Cardiac fibroblast (primary cell): ENCODE measurements around the gene MIS18A.
"Not testable (repeated sequence)": the region's sequence is repeated elsewhere in the genome, so short reads cannot be mapped to it uniquely, and the experiment has no call there.

Experiments used
- DNase-seq, 2 donors: peaks; one replicate each; pipeline versions ENCODE4 v3.0.0 to v3.0.0-alpha.2; 2010; ENCODE audit warnings: low read depth in 2 of 2
- H3K4me3 ChIP-seq, 2 donors: replicated peaks in 1 of 2; 1 replicate in 1 of 2; 2 replicates in 1 of 2; pipeline ENCODE4 v1.5.1; 2011; ENCODE audit warnings: low read depth in 2 of 2, low read length in 2 of 2, mild to moderate bottlenecking in 2 of 2, moderate library complexity in 1 of 2
- CTCF ChIP-seq: IDR thresholded peaks from one replicate; pipeline ENCODE4 v1.5.1; 2011; ENCODE audit warnings: low read depth, mild to moderate bottlenecking, low read length, inconsistent platforms

MIS18A gene

GRCh38 chr21:32281531-32281930, 2.7 kb upstream of the MIS18A start:
- no peak overlapping the region for H3K4me3 ChIP-seq
- DNase-seq = no peak
- no peak for TF ChIP-seq CTCF

DNA sequence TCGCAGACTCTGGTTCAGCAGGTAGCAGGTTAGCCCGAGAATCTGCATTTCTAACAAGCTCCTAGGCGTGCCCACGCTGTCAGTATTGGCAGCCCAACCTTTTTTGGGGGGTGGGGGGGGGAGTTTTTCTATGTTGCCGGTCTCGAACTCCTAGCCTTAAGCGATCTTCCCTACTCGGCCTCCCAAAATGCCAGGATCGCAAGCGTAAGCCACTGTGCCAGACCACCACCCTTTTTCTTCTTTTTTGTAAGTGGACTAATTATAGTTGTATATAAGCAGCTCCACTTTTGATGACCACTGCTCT, 480 bp upstream of the MIS18A start:
- H3K4me3 ChIP-seq = peak overlapping the region; percentile 88 to 99

GRCh38 chr21:32278103-32278502, 746 bp downstream of the MIS18A start:
- TF ChIP-seq CTCF = no peak
- DNase-seq = peak in 1 of 2 donors; percentile 13
- H3K4me3 ChIP-seq = peak overlapping the region; percentile 88 to 99

More for the DNA sequence above, 480 bp upstream of the MIS18A start:
- TF ChIP-seq CTCF = no peak
- DNase-seq = no peak

- no peak for TF ChIP-seq CTCF
- no peak for DNase-seq
- no peak overlapping the region for H3K4me3 ChIP-seq
Measured at GRCh38 chr21:32276671-32277070, 2.2 kb downstream of the MIS18A start.

DNA sequence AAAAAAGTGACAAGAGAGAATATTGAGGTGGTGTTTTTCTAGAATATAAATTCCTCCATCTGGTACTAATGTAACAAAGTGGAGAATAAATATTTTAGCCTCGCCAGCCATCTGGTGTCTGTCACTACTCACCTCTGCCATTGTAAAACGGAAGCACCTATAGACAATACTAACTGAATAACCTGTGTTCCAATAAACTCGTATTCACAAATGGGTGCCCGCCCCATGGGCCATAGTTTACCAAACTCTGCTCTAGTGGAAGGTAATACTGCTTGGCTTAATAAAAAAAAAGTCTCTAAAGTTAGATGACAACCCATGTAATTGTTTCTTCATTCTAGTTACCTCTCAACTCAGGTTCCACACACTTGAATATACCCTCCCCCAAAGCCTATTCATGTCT, 8.1 kb downstream of the MIS18A start:
- no peak overlapping the region for H3K4me3 ChIP-seq
- no peak for DNase-seq
- TF ChIP-seq CTCF = no peak

GRCh38 chr21:32265321-32265720, 13.5 kb downstream of the MIS18A start:
- H3K4me3 ChIP-seq, DNase-seq: not testable (repeated sequence)

DNA sequence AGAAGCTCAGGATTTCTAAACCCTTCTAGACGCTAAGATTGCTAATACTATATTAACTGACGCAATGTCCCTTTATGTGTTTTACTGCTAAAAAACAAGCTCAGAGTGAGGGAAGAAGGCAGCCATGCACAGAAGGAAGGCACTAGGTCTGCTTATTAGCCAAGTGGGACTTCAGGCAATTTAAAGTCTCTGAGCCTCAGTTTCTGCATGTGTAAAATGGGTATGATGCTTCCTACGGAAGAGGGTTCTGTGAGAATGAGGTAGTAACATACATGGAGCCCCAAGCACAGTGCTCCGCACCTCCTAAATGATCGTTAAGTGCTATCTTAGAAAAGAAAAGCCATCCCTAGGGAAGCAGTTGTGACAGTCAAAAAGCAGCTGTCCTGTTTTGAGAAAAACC, 16.9 kb downstream of the MIS18A start:
- TF ChIP-seq CTCF = no peak
- DNase-seq = no peak
- no peak overlapping the region for H3K4me3 ChIP-seq
